ENCODE results near the gene CAMTA1. TPM values are rescaled to one million over a fixed set of nuclear protein-coding genes. Genes with fewer than 3 reads are reported as not detected.

The CAMTA1 gene
- total RNA-seq, 1 donor from 2014 or later, result 63.8 TPM

GRCh38 chr1:7527733-7528045 lies 742.4 kb downstream of the CAMTA1 start:
- H3K36me3 Mint-ChIP-seq (ENCODE audit: low read depth), result no peaks in the 10 kb centered on the region
- peak overlapping the region; percentile 22 for H3K27ac Mint-ChIP-seq (ENCODE audit: unreplicated experiment)
- no peak overlapping the region for H3K4me3 Mint-ChIP-seq (ENCODE audit: unreplicated experiment)
- no peaks in the 10 kb centered on the region for H3K9me3 Mint-ChIP-seq (ENCODE audit: low read depth)
- no peaks in the 10 kb centered on the region for H3K27me3 Mint-ChIP-seq (ENCODE audit: low read depth)
- no peak for TF ChIP-seq CTCF (IDR thresholded peaks at IDR 0.05)
- peaks cover 23% of the 10 kb centered on the region for H3K4me1 Mint-ChIP-seq (ENCODE audit: low read depth)
- DNase-seq (ENCODE audit: low spot score), result no peak

GRCh38 chr1:7528386-7529198 lies 743.3 kb downstream of the CAMTA1 start:
- Mint-ChIP-seq H3K36me3 (ENCODE audit: low read depth) (no peaks in the 10 kb centered on the region), H3K27me3 (ENCODE audit: low read depth) (no peaks in the 10 kb centered on the region), H3K9me3 (ENCODE audit: low read depth) (no peaks in the 10 kb centered on the region), H3K4me1 (ENCODE audit: low read depth) (peaks cover 27% of the 10 kb centered on the region), H3K27ac (ENCODE audit: unreplicated experiment) (no peak overlapping the region), H3K4me3 (ENCODE audit: unreplicated experiment) (no peak overlapping the region)
- no peak for TF ChIP-seq CTCF (IDR thresholded peaks at IDR 0.05)
- DNase-seq (ENCODE audit: low spot score), result no peak

- Mint-ChIP-seq H3K27me3 (ENCODE audit: low read depth) (no peaks in the 10 kb centered on the region), H3K36me3 (ENCODE audit: low read depth) (no peaks in the 10 kb centered on the region), H3K27ac (ENCODE audit: unreplicated experiment) (no peak overlapping the region), H3K9me3 (ENCODE audit: low read depth) (no peaks in the 10 kb centered on the region), H3K4me1 (ENCODE audit: low read depth) (peaks cover 40% of the 10 kb centered on the region), H3K4me3 (ENCODE audit: unreplicated experiment) (no peak overlapping the region)
- TF ChIP-seq CTCF (IDR thresholded peaks at IDR 0.05), result no peak
- no peak for DNase-seq (ENCODE audit: low spot score)
Observed at GRCh38 chr1:7529917-7530316, 744.7 kb downstream of the CAMTA1 start.

GRCh38 chr1:7531562-7532340 lies 746.5 kb downstream of the CAMTA1 start:
- no peaks in the 10 kb centered on the region for H3K9me3 Mint-ChIP-seq (ENCODE audit: low read depth)
- H3K4me3 Mint-ChIP-seq (ENCODE audit: unreplicated experiment), result no peak overlapping the region
- no peak for DNase-seq (ENCODE audit: low spot score)
- H3K4me1 Mint-ChIP-seq (ENCODE audit: low read depth), result peaks cover 42% of the 10 kb centered on the region
- H3K27me3 Mint-ChIP-seq (ENCODE audit: low read depth), result no peaks in the 10 kb centered on the region
- no peak overlapping the region for H3K27ac Mint-ChIP-seq (ENCODE audit: unreplicated experiment)
- no peaks in the 10 kb centered on the region for H3K36me3 Mint-ChIP-seq (ENCODE audit: low read depth)
- no peak for TF ChIP-seq CTCF (IDR thresholded peaks at IDR 0.05)

GRCh38 chr1:7533006-7533405 lies 747.8 kb downstream of the CAMTA1 start:
- no peaks in the 10 kb centered on the region for H3K36me3 Mint-ChIP-seq (ENCODE audit: low read depth)
- H3K27ac Mint-ChIP-seq (ENCODE audit: unreplicated experiment), result no peak overlapping the region
- no peaks in the 10 kb centered on the region for H3K27me3 Mint-ChIP-seq (ENCODE audit: low read depth)
- no peak for DNase-seq (ENCODE audit: low spot score)
- peaks cover 32% of the 10 kb centered on the region for H3K4me1 Mint-ChIP-seq (ENCODE audit: low read depth)
- no peak for TF ChIP-seq CTCF (IDR thresholded peaks at IDR 0.05)
- peaks cover 2% of the 10 kb centered on the region for H3K9me3 Mint-ChIP-seq (ENCODE audit: low read depth)
- H3K4me3 Mint-ChIP-seq (ENCODE audit: unreplicated experiment), result no peak overlapping the region
